Nephron (organoid): ENCODE data around the gene FRA10AC1.

ENCODE experiments used
- H3K27ac Mint-ChIP-seq, 3 experiments: 2 replicates each; pipeline ENCODE4 v1.8.0; 2020; ENCODE audit warnings: mixed read lengths in 3 of 3, mild to moderate bottlenecking in 2 of 3, moderate library complexity in 1 of 3
- H3K27me3 Mint-ChIP-seq: 2 replicates; pipeline ENCODE4 v1.8.0; 2021; ENCODE audit warnings: low read depth, mild to moderate bottlenecking, moderate library complexity, mixed read lengths
- H3K36me3 Mint-ChIP-seq: 2 replicates; pipeline ENCODE4 v1.8.0; 2020; ENCODE audit warnings: low read depth, mixed read lengths
- H3K4me1 Mint-ChIP-seq: 2 replicates; pipeline ENCODE4 v1.8.0; 2020; ENCODE audit warnings: mixed read lengths
- H3K4me3 Mint-ChIP-seq, 3 experiments: 2 replicates each; pipeline ENCODE4 v1.8.0; 2020; ENCODE audit warnings: mild to moderate bottlenecking in 3 of 3, mixed read lengths in 3 of 3, moderate library complexity in 2 of 3
- H3K9me3 Mint-ChIP-seq: 2 replicates; pipeline ENCODE4 v1.8.0; 2020; ENCODE audit warnings: mixed read lengths
- CTCF ChIP-seq, 3 experiments: fragments of 200-600 bp; sonication (generic); IDR thresholded peaks; one replicate each; pipeline ENCODE4 v1.5.0; 2021; ENCODE audit warnings: antibody characterized with exemption in 3 of 3; ENCODE audit not compliant: unreplicated experiment in 3 of 3

The FRA10AC1 gene

GRCh38 chr10:93745408-93746065, 43.1 kb upstream of the FRA10AC1 start:
- no peaks in the 10 kb centered on the region for H3K9me3 Mint-ChIP-seq
- peak overlapping the region in 1 of 3 experiments; percentile 34 for H3K27ac Mint-ChIP-seq
- H3K4me1 Mint-ChIP-seq, result peaks cover 12% of the 10 kb centered on the region
- H3K4me3 Mint-ChIP-seq, result no peak overlapping the region
- peaks cover 5% of the 10 kb centered on the region for H3K27me3 Mint-ChIP-seq
- no peaks in the 10 kb centered on the region for H3K36me3 Mint-ChIP-seq
- TF ChIP-seq CTCF (IDR thresholded peaks at IDR 0.05; ENCODE audit: unreplicated experiment in 3 of 3), result peak in 1 of 3 experiments; percentile 15

- Mint-ChIP-seq H3K27ac (no peak overlapping the region), H3K4me3 (no peak overlapping the region)
Measured at GRCh38 chr10:93742633-93743349, 40.4 kb upstream of the FRA10AC1 start.

GRCh38 chr10:93741367-93741766, 39.0 kb upstream of the FRA10AC1 start:
- Mint-ChIP-seq H3K4me1 (no peaks in the 10 kb centered on the region), H3K27ac (no peak overlapping the region), H3K27me3 (no peaks in the 10 kb centered on the region), H3K36me3 (no peaks in the 10 kb centered on the region), H3K4me3 (no peak overlapping the region), H3K9me3 (no peaks in the 10 kb centered on the region)
- TF ChIP-seq CTCF (IDR thresholded peaks at IDR 0.05; ENCODE audit: unreplicated experiment in 3 of 3), result no peak

More at GRCh38 chr10:93742633-93743349, 40.4 kb upstream of the FRA10AC1 start:
- Mint-ChIP-seq H3K27me3 (no peaks in the 10 kb centered on the region), H3K36me3 (no peaks in the 10 kb centered on the region), H3K9me3 (no peaks in the 10 kb centered on the region), H3K4me1 (peaks cover 6% of the 10 kb centered on the region)
- TF ChIP-seq CTCF (IDR thresholded peaks at IDR 0.05; ENCODE audit: unreplicated experiment in 3 of 3), result no peak

- H3K4me1 Mint-ChIP-seq, result no peaks in the 10 kb centered on the region
- no peaks in the 10 kb centered on the region for H3K36me3 Mint-ChIP-seq
- H3K9me3 Mint-ChIP-seq, result no peaks in the 10 kb centered on the region
- no peak for TF ChIP-seq CTCF (IDR thresholded peaks at IDR 0.05; ENCODE audit: unreplicated experiment in 3 of 3)
- H3K27me3 Mint-ChIP-seq, result peaks cover 8% of the 10 kb centered on the region
- no peak overlapping the region for H3K4me3 Mint-ChIP-seq
- H3K27ac Mint-ChIP-seq, result no peak overlapping the region
Measured at GRCh38 chr10:93726024-93726423, 23.6 kb upstream of the FRA10AC1 start.

- Mint-ChIP-seq H3K4me3 (no peak overlapping the region), H3K36me3 (no peaks in the 10 kb centered on the region), H3K27me3 (peaks cover 12% of the 10 kb centered on the region), H3K4me1 (no peaks in the 10 kb centered on the region), H3K27ac (no peak overlapping the region), H3K9me3 (no peaks in the 10 kb centered on the region)
- no peak for TF ChIP-seq CTCF (IDR thresholded peaks at IDR 0.05; ENCODE audit: unreplicated experiment in 3 of 3)
Measured at GRCh38 chr10:93723153-93723552, 20.8 kb upstream of the FRA10AC1 start.
